ENCODE measurements around the gene POLDIP2.
"Not testable (repeated sequence)": the region's sequence is repeated elsewhere in the genome, so short reads cannot be mapped to it uniquely, and the experiment has no call there.

The POLDIP2 gene

GRCh38 chr17:28364665-28365363 is 7.5 kb upstream of the POLDIP2 start, which contains the start of gene SEBOX:
TSS of gene SEBOX (minus strand) at chr17:28365199. CDS start at chr17:28365151, 48 bp downstream.
- no peak for DNase-seq

GRCh38 chr17:28363776-28364650 is 6.7 kb upstream of the POLDIP2 start:
- no peak for DNase-seq

GRCh38 chr17:28363186-28363585 is 5.9 kb upstream of the POLDIP2 start:
- DNase-seq = no peak

GRCh38 chr17:28357901-28358197 is 522 bp upstream of the POLDIP2 start:
- DNase-seq = no peak

- no peak for DNase-seq
These were observed 7.1 kb downstream of the POLDIP2 start for GRCh38 chr17:28350271-28350670.

GRCh38 chr17:28348979-28349378 is 8.3 kb downstream of the POLDIP2 start:
- no peak for DNase-seq

- DNase-seq = no peak
These were observed 10.0 kb downstream of the POLDIP2 start for GRCh38 chr17:28347261-28347891.

- DNase-seq = no peak
These were observed 10.5 kb downstream of the POLDIP2 start for GRCh38 chr17:28346746-28347246.

- no peak for DNase-seq
These were observed 11.1 kb downstream of the POLDIP2 start for GRCh38 chr17:28346199-28346580.

GRCh38 chr17:28345419-28346198 is 11.7 kb downstream of the POLDIP2 start:
- DNase-seq = no peak

- DNase-seq = no peak
These were observed 12.9 kb downstream of the POLDIP2 start for GRCh38 chr17:28344435-28344901.

- no peak for DNase-seq
These were observed 13.3 kb downstream of the POLDIP2 start for GRCh38 chr17:28344011-28344410.

GRCh38 chr17:28343491-28343932 is 13.8 kb downstream of the POLDIP2 start:
- DNase-seq = no peak

GRCh38 chr17:28342313-28342712 is 15.0 kb downstream of the POLDIP2 start:
- DNase-seq = no peak

GRCh38 chr17:28341516-28341915 is 15.8 kb downstream of the POLDIP2 start:
- no peak for DNase-seq

GRCh38 chr17:28340374-28340773 is 17.0 kb downstream of the POLDIP2 start:
- DNase-seq = no peak

- DNase-seq = no peak
These were observed 17.9 kb downstream of the POLDIP2 start for GRCh38 chr17:28339431-28339830.

GRCh38 chr17:28338769-28339212 is 18.5 kb downstream of the POLDIP2 start:
- DNase-seq = not testable (repeated sequence)

GRCh38 chr17:28338056-28338768 is 19.1 kb downstream of the POLDIP2 start:
- DNase-seq = no peak

- DNase-seq = peak; percentile 50
These were observed 21.1 kb downstream of the POLDIP2 start for GRCh38 chr17:28335959-28336871.
